IMR-90 (cell line): Measurements from ENCODE around the gene TCN1. TPM values are rescaled to one million over a fixed set of nuclear protein-coding genes. Genes with fewer than 3 reads are reported as not detected.

Experiments
- ATAC-seq: fragments of 200-7000 bp; cut with Tn5 transposase; 2 replicates; pipeline ENCODE4 v1.9.1; 2020; ENCODE audit warnings: low read depth, mild to moderate bottlenecking, moderate library complexity
- BruUV-seq: library from RNA; stranded (reverse); fragments of 400-500 nt; replicated peaks from 2 replicates; lab custom pipeline; 2021; lab: Mats Ljungman, UMichigan
- CTCF ChIA-PET: fragments of 300-600 bp; formaldehyde crosslinking; extraction: SDS; loops from one replicate; lab custom pipeline; 2021; ENCODE audit warnings: antibody characterized with exemption; lab: Yijun Ruan, JAX
- POLR2A ChIA-PET: fragments of 300-600 bp; sonication (Branson Sonifier 250); formaldehyde crosslinking; loops from one replicate; lab custom pipeline; 2022; ENCODE audit warnings: antibody characterized with exemption; ENCODE audit not compliant: unreplicated experiment; lab: Charles Lee
- DNase-seq: peaks from one replicate; pipeline ENCODE4 v3.0.0; 2013
- H2AFZ ChIP-seq: replicated peaks from 2 replicates; pipeline ENCODE3; 2013; ENCODE audit warnings: low read length, mild to moderate bottlenecking; ENCODE audit not compliant: poor library complexity
- H2AK5ac ChIP-seq: 2 replicates; pipeline ENCODE4 v1.6.1; 2013; ENCODE audit warnings: low read depth, low read length, inconsistent platforms
- H2AK9ac ChIP-seq: replicated peaks from 2 replicates; pipeline ENCODE3; 2013; ENCODE audit warnings: mild to moderate bottlenecking, low read depth, low read length, moderate library complexity; ENCODE audit not compliant: poor library complexity
- H2BK120ac ChIP-seq: 2 replicates; pipeline ENCODE4 v1.6.1; 2013; ENCODE audit warnings: low read depth, low read length, inconsistent platforms
- H2BK15ac ChIP-seq: 3 replicates; pipeline ENCODE4 v1.6.1; 2013; ENCODE audit warnings: low read depth, low read length, inconsistent platforms
- H2BK20ac ChIP-seq: 2 replicates; pipeline ENCODE4 v1.6.1; 2013; ENCODE audit warnings: low read depth, mild to moderate bottlenecking, inconsistent platforms, low read length, moderate library complexity
- H2BK5ac ChIP-seq: 2 replicates; pipeline ENCODE4 v1.6.1; 2013; ENCODE audit warnings: mild to moderate bottlenecking, low read depth, low read length, inconsistent platforms; ENCODE audit not compliant: poor library complexity, severe bottlenecking
- H3K14ac ChIP-seq: replicated peaks from 2 replicates; pipeline ENCODE4 v1.6.1; 2013; ENCODE audit warnings: low read depth, low read length, inconsistent platforms
- H3K18ac ChIP-seq: 2 replicates; pipeline ENCODE4 v1.6.1; 2013; ENCODE audit warnings: low read depth, low read length, control low read depth
- H3K23ac ChIP-seq: 2 replicates; pipeline ENCODE4 v1.6.1; 2013; ENCODE audit warnings: low read depth, low read length, inconsistent platforms
- H3K27ac ChIP-seq: 2 replicates; pipeline ENCODE4 v1.5.1; 2013; ENCODE audit warnings: mild to moderate bottlenecking, control low read depth, low read length; ENCODE audit not compliant: insufficient read depth
- H3K27me3 ChIP-seq: 2 replicates; pipeline ENCODE4 v1.6.1; 2013; ENCODE audit warnings: low read length; ENCODE audit not compliant: control insufficient read depth, insufficient read depth
- H3K36me3 ChIP-seq: 2 replicates; pipeline ENCODE4 v1.6.1; 2013; ENCODE audit warnings: low read length, mixed read lengths; ENCODE audit not compliant: control insufficient read depth, insufficient read depth
- H3K4ac ChIP-seq: 2 replicates; pipeline ENCODE4 v1.6.1; 2013; ENCODE audit warnings: low read depth, low read length, inconsistent platforms
- H3K4me1 ChIP-seq: 2 replicates; pipeline ENCODE4 v1.6.1; 2013; ENCODE audit warnings: low read length, mixed read lengths; ENCODE audit not compliant: control insufficient read depth, insufficient read depth
- H3K4me2 ChIP-seq: 2 replicates; pipeline ENCODE4 v1.6.1; 2013; ENCODE audit warnings: low read depth, mild to moderate bottlenecking, control low read depth, low read length, moderate library complexity
- H3K4me3 ChIP-seq: 2 replicates; pipeline ENCODE4 v1.5.1; 2013; ENCODE audit warnings: low read depth, mild to moderate bottlenecking, control low read depth, low read length, moderate library complexity; ENCODE audit not compliant: insufficient read depth
- H3K56ac ChIP-seq: 2 replicates; pipeline ENCODE4 v1.6.1; 2013; ENCODE audit warnings: low read length, inconsistent platforms; ENCODE audit not compliant: insufficient read depth; ENCODE audit errors: extremely low read depth
- H3K79me1 ChIP-seq, 2 experiments: 2 replicates each; pipeline ENCODE4 v1.6.1; 2013; ENCODE audit warnings: low read length in 2 of 2, inconsistent platforms in 1 of 2, low read depth in 1 of 2
- H3K9ac ChIP-seq: 2 replicates; pipeline ENCODE4 v1.6.1; 2013; ENCODE audit warnings: low read depth, low read length, control low read depth
- H3K9me1 ChIP-seq: 2 replicates; pipeline ENCODE4 v1.6.1; 2013; ENCODE audit warnings: low read length, inconsistent platforms; ENCODE audit not compliant: insufficient read depth
- H3K9me3 ChIP-seq: 2 replicates; pipeline ENCODE4 v1.6.1; 2013; ENCODE audit warnings: low read length; ENCODE audit not compliant: control insufficient read depth, insufficient read depth
- H4K20me1 ChIP-seq: 2 replicates; pipeline ENCODE4 v1.6.1; 2013; ENCODE audit warnings: low read length, inconsistent platforms; ENCODE audit not compliant: insufficient read depth
- H4K5ac ChIP-seq: 2 replicates; pipeline ENCODE4 v1.6.1; 2013; ENCODE audit warnings: mild to moderate bottlenecking, low read depth, low read length, control low read depth
- H4K8ac ChIP-seq, 2 experiments: 2 replicates each; pipeline ENCODE4 v1.6.1; 2013; ENCODE audit warnings: low read depth in 2 of 2, low read length in 2 of 2, control low read depth in 1 of 2, inconsistent platforms in 1 of 2
- H4K91ac ChIP-seq: 2 replicates; pipeline ENCODE4 v1.6.1; 2013; ENCODE audit warnings: low read depth, low read length, inconsistent platforms; ENCODE audit not compliant: insufficient read depth
- BHLHE40 ChIP-seq: fragments of 150-350 bp; IDR thresholded peaks from 2 replicates; pipeline ENCODE4 v1.6.1; 2016; ENCODE audit warnings: mild to moderate bottlenecking, low read depth, low read length
- CEBPB ChIP-seq: IDR thresholded peaks from 2 replicates; pipeline ENCODE4 v1.6.1; 2012; ENCODE audit warnings: low read depth, low read length, improper control_type of control experiment
- CHD1 ChIP-seq: IDR thresholded peaks from 2 replicates; pipeline ENCODE4 v1.6.1; 2012; ENCODE audit warnings: low read depth, low read length, improper control_type of control experiment
- ELK1 ChIP-seq: fragments of 150-350 bp; IDR thresholded peaks from 2 replicates; pipeline ENCODE4 v1.6.1; 2016; ENCODE audit warnings: low read depth, mild to moderate bottlenecking, low read length, moderate library complexity, borderline replicate concordance
- FOS ChIP-seq: fragments of 150-350 bp; IDR thresholded peaks from 2 replicates; pipeline ENCODE4 v1.6.1; 2016; ENCODE audit warnings: low read depth, low read length
- MAFK ChIP-seq: IDR thresholded peaks from 2 replicates; pipeline ENCODE4 v1.6.1; 2012; ENCODE audit warnings: low read depth, low read length, improper control_type of control experiment
- MAZ ChIP-seq: IDR thresholded peaks from 2 replicates; pipeline ENCODE4 v1.6.1; 2012; ENCODE audit warnings: low read depth, mild to moderate bottlenecking, low read length, improper control_type of control experiment, moderate library complexity, borderline replicate concordance
- MXI1 ChIP-seq: IDR thresholded peaks from 2 replicates; pipeline ENCODE4 v1.6.1; 2012; ENCODE audit warnings: low read depth, mild to moderate bottlenecking, low read length, moderate library complexity, borderline replicate concordance
- NFE2L2 ChIP-seq: fragments of 150-350 bp; IDR thresholded peaks from 2 replicates; pipeline ENCODE4 v1.6.1; 2016; ENCODE audit warnings: low read depth, mild to moderate bottlenecking, low read length
- POLR2A ChIP-seq: IDR thresholded peaks from 2 replicates; pipeline ENCODE4 v1.6.1; 2012; ENCODE audit warnings: mild to moderate bottlenecking, low read depth, low read length
- RAD21 ChIP-seq: IDR thresholded peaks from 2 replicates; pipeline ENCODE4 v1.6.1; 2012; ENCODE audit warnings: low read length, improper control_type of control experiment
- RCOR1 ChIP-seq: IDR thresholded peaks from 2 replicates; pipeline ENCODE4 v1.6.1; 2012; ENCODE audit warnings: mild to moderate bottlenecking, low read length, improper control_type of control experiment; ENCODE audit not compliant: insufficient replicate concordance
- RFX5 ChIP-seq: IDR thresholded peaks from 2 replicates; pipeline ENCODE4 v1.8.0; 2012; ENCODE audit warnings: low read depth, mild to moderate bottlenecking, low read length, moderate library complexity
- SMC3 ChIP-seq: fragments of 150-350 bp; IDR thresholded peaks from 2 replicates; pipeline ENCODE4 v1.6.1; 2016; ENCODE audit warnings: low read depth, mild to moderate bottlenecking, antibody characterized with exemption, low read length, moderate library complexity
- USF2 ChIP-seq: fragments of 150-350 bp; IDR thresholded peaks from 2 replicates; pipeline ENCODE4 v1.6.1; 2017; ENCODE audit warnings: mild to moderate bottlenecking, antibody characterized with exemption, low read length, low read depth
- WGBS, 2 experiments: methylation state at CpG; one replicate each; pipeline versions ENCODE4 v1.1.5 to v1.1.7; 2013; ENCODE audit warnings: missing lambda C conversion rate in 2 of 2; ENCODE audit not compliant: insufficient read length in 1 of 2; ENCODE audit errors: extremely low coverage in 2 of 2; 5-methylcytosine and 5-hydroxymethylcytosine counted together
- dilution Hi-C: fragments of 300-500 bp; cut with HindIII; formaldehyde crosslinking; loops from one replicate; pipeline ENCODE4 v1.14.3; 2018; ENCODE audit warnings: low sequenced_read_pairs; ENCODE audit not compliant: unreplicated experiment
- in situ Hi-C: fragments of 300-500 bp; cut with MboI; formaldehyde crosslinking; loops from 3 replicates; pipeline ENCODE4 v1.14.3; 2019; ENCODE audit warnings: low sequenced_read_pairs, inconsistent platforms, mixed read lengths
- intact Hi-C: fragments of 100-400 bp; cut with micrococcal nuclease; formaldehyde crosslinking; loops from 2 replicates; pipeline ENCODE4 v1.10.0; 2022
- polyA plus RNA-seq, 3 experiments: library from polyadenylated mRNA; depleted of rRNA; stranded (reverse); fragments of >200 nt; gene quantifications; 2 replicates each; pipeline ENCODE4 v1.2.3, GENCODE V29; 2012; ENCODE audit warnings: low replicate concordance in 1 of 3
- total RNA-seq: library from RNA; depleted of rRNA; stranded (reverse); fragments of >200 nt; gene quantifications from 2 replicates; pipeline ENCODE4 v1.2.3, GENCODE V29; 2012

The TCN1 gene
- total and polyA plus RNA-seq, 2 of the 4 experiments (the other 2 are of a cell fraction): not detected

- no peak for ATAC-seq
- no peak overlapping the region for H3K14ac ChIP-seq
- no peak overlapping the region for H2BK5ac ChIP-seq
- no peaks in the 10 kb centered on the region for H3K9me1 ChIP-seq
- no peaks in the 10 kb centered on the region for H4K20me1 ChIP-seq
- no CpG with 5 or more reads among the region's 1 CpG for WGBS, 2 experiments
- H4K8ac ChIP-seq: no peak overlapping the region
- no peaks in the 10 kb centered on the region for H3K36me3 ChIP-seq
- H3K9me3 ChIP-seq: no peaks in the 10 kb centered on the region; the same call in 1 of the 2 replicates
- no peak overlapping the region for H3K18ac ChIP-seq
- H3K4me3 ChIP-seq: no peak overlapping the region
- ChIA-PET POLR2A (no interaction called here), CTCF (no interaction called here)
- H4K5ac ChIP-seq: no peak overlapping the region
- no peak overlapping the region for H2AK5ac ChIP-seq
- H3K23ac ChIP-seq: no peak overlapping the region
- no peak overlapping the region for H2AFZ ChIP-seq
- H3K4me2 ChIP-seq: no peak overlapping the region
- dilution Hi-C loops (no loop called here), in situ Hi-C loops (no loop called here), intact Hi-C loops (no loop called here)
- TF ChIP-seq POLR2A (no peak), RCOR1 (no peak), CEBPB (no peak), RAD21 (no peak), RFX5 (no peak), USF2 (no peak), ELK1 (no peak), FOS (no peak), MAZ (no peak), CHD1 (no peak), MAFK (no peak), NFE2L2 (no peak), BHLHE40 (no peak), MXI1 (no peak), SMC3 (no peak)
- no peak overlapping the region for H3K4ac ChIP-seq
- no peak overlapping the region for H2BK15ac ChIP-seq
- no peak overlapping the region for H2AK9ac ChIP-seq
- H3K4me1 ChIP-seq: no peaks in the 10 kb centered on the region
- no peak overlapping the region for H2BK20ac ChIP-seq
- DNase-seq: no peak
- no peak overlapping the region for H4K91ac ChIP-seq
- H3K56ac ChIP-seq: no peak overlapping the region
- BruUV-seq: no TSS peak
- H3K27ac ChIP-seq: no peak overlapping the region
- no peak overlapping the region for H2BK120ac ChIP-seq
- H3K27me3 ChIP-seq: no peaks in the 10 kb centered on the region
- H3K79me1 ChIP-seq: no peaks in the 10 kb centered on the region
- no peak overlapping the region for H3K9ac ChIP-seq
These were observed 35.0 kb upstream of the TCN1 start for GRCh38 chr11:59901306-59901705.
